ENCODE results near the gene C1orf198.

C1orf198 gene

DNA sequence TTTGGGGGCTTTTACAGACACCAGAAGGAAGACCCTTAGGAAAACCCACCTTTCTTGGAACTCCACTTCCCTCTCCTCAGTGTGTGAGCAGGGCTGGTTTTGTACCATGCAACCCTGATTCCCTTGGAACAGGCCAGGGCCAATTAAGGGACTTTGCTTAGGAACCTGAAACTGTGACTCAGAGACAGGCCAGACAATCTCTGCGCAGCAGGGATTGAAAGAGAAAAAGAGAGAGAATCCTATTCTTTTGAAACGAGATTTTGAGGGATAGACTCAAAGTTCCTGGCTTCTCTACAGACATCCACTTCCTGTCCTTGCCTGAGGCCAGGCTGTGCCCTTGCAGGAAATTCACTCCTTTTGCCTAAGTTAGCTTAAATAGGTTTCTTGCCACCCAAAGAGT is 23.1 kb upstream of the C1orf198 start:
- no peak for FAIRE-seq

DNA sequence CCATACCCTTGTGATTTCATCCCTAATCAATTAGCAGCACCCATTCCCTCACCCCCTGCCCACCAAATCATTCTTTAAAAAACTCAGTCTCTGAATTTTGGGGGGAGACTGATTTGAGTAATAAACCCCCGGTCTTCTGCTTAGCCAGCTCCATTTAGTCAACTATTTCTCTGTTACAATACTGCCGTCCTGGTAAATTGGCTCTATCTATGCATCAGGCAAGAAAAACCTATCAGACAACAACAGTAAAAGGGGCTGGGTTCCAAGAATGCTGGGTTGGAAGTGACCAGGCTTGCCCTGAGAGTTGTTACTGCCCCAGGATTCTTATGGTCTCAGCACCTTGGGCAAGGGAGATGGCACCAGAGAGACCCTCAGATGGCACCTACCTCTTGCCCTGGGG is 16.3 kb upstream of the C1orf198 start:
- FAIRE-seq, result no peak

DNA sequence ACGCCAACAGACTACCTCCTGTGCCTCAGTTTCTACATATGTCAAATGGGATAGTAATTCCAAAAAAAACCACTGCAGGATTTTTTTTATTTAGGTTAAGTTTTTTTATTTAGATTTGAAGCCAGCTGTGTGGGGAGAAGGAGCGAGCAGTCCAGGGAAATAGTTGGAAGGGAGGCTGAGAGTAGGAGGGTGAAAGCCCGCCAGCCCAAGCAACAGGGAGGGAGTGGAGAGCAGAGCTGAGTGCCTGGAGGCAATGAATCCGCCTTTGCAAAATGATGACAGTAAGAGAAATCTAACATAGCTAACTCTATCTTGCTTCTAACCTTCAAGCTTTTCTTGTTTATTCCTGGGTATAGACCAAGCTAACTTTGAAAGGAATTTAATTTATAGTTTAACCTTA is 15.6 kb upstream of the C1orf198 start:
- FAIRE-seq, result no peak

- no peak for FAIRE-seq
Observed at GRCh38 chr1:230879778-230880177, 11.5 kb upstream of the C1orf198 start.

- no peak for FAIRE-seq
Observed at GRCh38 chr1:230878591-230878990, 10.3 kb upstream of the C1orf198 start.

DNA sequence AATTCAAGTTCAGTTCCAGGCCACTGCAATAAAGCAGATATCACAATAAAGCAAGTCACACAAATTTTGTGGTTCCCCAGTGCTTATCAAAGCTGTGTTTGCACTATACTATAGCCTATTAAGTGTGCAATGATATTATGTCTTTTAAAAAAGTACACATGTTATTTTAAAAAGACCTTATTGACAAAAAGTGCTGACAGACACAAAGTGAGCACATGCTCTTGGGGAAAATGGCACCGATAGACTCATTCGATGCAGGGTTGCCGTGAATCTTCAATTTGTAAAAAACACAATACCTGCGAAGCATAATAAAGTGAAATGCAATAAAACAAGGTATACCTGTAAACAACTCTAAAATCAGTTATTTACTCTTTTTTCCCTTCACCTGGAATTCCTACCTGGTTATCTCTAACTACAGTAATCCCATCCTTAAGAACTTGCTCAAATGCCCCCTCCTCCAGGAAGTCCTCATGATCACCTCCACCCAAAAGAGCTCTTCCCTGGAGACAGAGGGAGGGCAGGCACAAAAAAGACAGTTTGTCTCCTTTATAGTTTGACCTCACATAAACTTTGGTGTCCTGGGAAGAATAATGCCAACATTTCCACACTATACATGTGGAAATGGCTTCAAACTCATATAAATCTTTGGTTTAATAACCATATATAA is 9.7 kb upstream of the C1orf198 start:
- no peak for FAIRE-seq

DNA sequence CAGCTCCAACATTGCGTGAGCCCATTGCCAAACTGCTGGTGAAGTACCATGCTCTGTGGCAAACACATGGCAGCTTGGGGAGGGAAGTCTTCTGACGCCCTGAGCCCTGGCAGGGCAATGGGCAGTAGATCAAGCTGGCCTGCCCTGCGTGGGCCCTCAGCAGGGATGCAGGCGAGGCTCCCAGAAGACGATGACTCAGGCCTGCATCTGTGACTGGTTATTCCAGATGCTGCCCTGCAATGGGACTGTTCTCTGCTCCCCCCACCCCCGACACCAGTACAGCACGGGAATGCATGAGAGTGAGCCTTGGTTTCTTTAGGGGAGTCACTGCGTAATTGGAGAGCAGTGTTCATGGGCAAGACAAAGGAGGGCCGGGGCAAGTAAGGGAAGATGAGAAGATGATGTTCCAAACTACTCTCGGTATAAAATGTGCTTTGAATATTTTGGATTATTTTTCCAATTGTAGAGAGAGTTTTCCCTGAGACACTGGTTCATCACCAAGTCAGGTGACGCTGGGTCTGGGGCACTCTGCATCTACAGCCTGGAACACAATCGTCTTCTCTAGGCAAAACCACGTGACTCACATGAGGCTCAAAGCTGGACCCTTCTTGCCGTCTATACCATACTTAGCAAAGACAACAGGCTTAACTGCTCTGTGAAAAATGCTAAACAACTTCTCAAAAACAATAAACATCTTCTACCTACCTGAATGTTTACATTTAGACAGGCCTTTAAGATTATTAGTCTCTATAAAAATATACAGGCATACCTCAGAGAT is 9.0 kb upstream of the C1orf198 start:
- no peak for FAIRE-seq

GRCh38 chr1:230876660-230877059 is 8.3 kb upstream of the C1orf198 start:
- no peak for FAIRE-seq

GRCh38 chr1:230875370-230875769 is 7.0 kb upstream of the C1orf198 start:
- FAIRE-seq, result no peak

DNA sequence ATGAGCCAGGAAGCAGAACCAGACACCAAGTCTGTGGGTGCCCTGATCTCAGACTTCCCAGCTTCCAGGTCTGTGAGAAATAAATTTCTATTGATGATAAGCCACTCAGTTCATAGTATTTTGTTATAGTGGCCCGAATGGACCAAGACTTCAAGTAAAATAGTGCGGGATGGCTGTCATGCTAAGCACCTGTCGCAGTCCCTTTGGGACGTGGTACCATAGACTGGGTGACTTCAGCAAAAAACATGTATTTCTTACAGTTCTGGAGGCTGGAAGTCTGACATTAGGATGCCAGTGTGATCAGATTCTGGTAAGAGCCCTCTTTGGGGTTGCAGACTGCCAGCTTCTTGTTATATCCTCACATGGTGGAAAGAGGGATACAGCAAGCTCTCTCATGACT is 2.6 kb upstream of the C1orf198 start:
- no peak for FAIRE-seq

DNA sequence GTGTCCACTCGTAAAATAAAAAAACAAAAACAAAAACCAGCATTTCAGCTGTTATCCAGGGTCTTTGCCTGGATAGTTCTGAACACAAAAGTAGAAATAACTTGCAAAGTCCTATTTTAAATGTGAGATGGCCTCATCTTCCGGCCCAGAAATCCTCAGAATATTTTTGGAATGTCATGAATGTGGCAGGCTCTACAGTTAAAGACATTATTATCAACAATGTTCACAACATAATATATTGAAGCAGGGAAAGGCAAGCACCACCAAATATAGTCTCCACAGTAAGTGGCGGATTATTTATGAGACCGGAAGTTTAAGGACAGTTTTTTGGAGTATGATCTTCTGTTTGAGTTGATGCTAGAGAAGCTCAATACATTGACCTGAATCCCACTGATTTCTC is 1.2 kb upstream of the C1orf198 start:
- FAIRE-seq, result no peak

- no peak for FAIRE-seq
Observed at GRCh38 chr1:230868736-230869385, 540 bp upstream of the C1orf198 start.

GRCh38 chr1:230867101-230867902 is 1.0 kb downstream of the C1orf198 start:
- no peak for FAIRE-seq

DNA sequence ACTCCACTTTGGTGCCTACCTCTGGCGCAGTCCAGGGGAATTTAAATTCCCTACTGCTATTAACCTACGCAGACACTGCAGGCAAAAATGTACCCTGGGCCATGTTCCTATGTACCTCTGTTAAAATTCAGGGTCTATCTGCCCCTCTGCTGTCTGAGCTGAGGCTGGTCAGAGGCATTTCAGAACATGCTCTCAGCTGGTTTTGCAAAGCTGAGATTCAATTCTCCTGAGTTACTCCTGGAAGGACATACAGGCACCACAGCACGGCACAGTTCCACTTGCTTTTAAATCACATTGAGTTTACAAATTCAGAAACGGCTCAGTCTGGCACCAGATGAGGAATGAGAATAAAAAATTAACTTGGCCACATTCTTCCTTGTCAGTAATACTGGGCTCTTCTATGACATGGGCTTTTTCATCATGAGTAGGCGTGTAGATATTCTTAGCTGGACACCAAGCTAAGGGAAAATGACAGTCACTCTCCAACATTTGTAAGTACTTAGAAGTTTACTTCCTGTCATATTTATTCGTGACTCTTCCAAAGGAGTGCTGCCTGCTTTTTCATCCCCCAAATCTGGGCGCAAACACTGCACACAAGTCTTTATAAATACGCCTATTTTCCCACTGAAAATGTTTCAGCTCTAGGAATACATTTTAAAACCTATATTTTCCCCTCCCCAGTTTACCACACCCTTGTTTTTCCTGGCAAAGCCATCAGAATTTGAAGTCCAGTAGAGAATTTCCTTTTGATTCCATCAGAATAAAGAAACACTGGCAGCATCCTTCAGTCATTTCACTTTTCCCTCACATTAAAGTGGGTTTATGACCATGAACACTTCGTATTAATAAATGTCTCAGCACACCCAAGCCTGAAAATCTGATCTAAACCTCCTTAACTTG is 1.9 kb downstream of the C1orf198 start:
- no peak for FAIRE-seq

DNA sequence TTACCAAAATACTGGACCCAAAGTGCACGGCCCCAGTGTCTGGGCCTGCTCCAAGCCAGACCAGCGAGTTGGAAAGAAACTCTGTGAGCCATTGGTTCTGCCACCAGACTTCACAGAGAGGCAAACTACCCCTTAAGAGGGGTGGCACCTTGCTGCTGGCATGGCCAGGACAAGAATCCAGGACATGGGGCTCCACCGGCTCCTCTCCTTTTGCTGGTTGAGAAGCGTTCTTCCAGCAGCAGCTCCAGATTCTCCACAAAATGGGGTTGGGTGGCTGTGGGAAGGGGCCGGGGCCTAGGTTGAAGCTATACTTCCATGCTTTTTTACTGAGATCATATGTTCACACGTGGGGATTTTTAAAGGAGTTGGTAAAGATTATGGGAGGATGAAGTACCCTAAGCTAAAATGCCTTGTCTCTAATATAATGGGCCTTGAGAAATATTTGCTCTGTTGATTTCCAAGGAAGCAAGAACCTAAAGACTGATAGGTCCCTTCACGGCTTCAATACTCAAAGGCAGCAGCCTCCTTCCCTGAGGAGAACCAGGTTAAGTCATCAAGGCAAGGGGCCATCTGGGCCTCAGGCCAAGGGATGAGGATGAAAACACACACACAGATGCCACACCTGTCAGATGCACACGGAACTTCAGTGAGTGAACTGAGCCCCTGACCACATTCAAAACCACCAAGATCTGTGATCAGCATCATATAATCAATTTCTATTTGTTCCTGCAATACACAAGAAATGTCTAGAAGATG is 3.1 kb downstream of the C1orf198 start:
- no peak for FAIRE-seq

GRCh38 chr1:230864441-230864840 is 3.9 kb downstream of the C1orf198 start:
- no peak for FAIRE-seq

GRCh38 chr1:230863449-230863848 is 4.9 kb downstream of the C1orf198 start:
- FAIRE-seq, result no peak

DNA sequence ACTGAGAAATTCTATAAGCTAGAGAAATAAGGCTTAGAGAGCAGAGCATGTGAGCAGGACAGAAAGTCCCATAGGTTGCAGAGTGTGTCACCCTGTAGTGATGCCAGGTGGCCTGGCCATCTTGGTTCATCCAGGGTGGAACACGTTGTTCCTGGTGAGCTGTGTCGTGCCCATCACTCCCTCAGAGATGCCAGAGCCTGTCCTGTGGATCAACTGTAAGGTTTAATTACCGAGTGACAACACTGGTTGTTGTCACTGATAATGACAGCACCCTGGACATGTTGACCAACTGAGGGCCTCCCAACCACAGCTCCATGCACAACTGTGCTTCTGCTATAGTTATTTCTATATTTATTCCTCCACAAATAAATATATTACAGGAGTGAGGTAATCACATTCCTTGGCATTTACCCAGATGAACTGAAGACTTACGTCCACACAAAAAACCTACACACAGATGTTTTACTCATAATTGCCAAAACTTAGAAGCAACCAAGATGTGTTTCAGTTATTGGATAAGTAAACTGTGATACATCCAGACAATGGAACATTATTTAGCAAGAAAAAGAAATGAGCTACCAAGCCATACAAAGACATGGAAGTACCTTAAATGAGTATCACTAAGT is 6.2 kb downstream of the C1orf198 start:
- FAIRE-seq, result no peak

GRCh38 chr1:230861489-230861888 is 6.8 kb downstream of the C1orf198 start:
- no peak for FAIRE-seq

DNA sequence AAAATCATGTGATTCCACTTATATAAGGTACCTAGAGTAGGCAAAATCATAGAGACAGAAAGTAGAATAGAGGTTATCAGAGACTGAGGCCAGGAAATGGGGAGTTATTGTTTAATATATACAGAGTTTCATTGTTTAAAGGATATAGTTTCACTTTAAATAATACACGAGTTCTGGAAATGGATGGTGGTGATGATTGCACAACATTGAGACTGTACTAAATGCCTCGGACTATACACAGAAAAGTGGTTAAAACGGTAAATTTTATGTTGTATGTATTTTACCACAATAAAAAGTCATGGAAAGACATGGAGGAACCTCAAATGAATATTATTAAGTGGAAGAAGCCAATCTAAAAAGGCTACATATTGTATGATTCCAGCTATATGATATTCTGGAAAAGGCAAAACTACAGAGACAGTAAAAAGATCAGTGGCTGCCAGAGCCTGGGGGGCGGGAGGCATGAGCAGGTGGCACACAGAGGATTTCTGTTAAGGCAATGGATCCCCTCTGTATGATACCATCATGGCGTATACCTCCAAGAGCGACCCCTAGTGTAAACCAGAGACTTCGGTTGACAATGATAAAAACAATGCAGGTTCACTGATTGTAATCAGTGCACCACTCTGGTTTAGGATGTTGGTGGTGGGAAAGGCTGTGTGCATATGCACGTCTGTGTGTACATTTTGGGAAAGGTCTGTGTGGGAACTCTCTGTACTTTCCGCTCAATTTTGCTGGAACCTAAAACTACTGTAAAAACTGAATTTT is 7.5 kb downstream of the C1orf198 start:
- FAIRE-seq, result no peak

Data from G401.6 (cell line).